Erythroblast (primary cell): ENCODE data around the gene PKM.

ENCODE experiments used
- GATA1 ChIP-seq: IDR thresholded peaks from 2 replicates; pipeline ENCODE4 v1.6.1; 2011; ENCODE audit warnings: low read depth, mild to moderate bottlenecking, control low read depth, low read length, moderate library complexity
- POLR2A ChIP-seq: IDR thresholded peaks from 2 replicates; pipeline ENCODE4 v1.6.1; 2011; ENCODE audit warnings: mild to moderate bottlenecking, low read length

DNA sequence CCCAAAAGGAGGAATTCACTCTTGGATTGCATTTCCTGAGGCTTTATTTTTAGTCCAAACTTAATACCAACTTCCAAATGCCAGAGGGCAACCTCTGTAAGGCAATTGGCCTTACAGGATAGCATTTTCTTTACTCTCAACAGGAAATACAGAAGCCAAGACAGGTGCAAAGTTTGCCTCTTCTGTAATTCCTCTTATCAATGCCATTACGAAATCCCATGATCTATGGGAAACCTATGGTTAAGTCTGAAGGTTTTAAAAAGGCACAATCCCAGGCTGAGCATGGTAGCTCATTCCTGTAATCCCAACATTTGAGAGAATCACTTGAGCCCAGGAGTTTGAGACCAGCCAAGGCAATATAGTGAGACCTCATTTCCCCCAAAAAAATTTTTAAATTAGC lies 14.9 kb downstream of the PKM start:
- TF ChIP-seq POLR2A (no peak), GATA1 (no peak)
